Prostate gland (tissue), 2 donors: ENCODE measurements around the gene KRTAP4-7.

ENCODE experiments used
- CTCF ChIP-seq, 4 experiments: fragments of 200-600 bp in 2 of 4; fragments of 450-650 bp in 2 of 4; sonication (generic) in 2 of 4; IDR thresholded peaks; 1 replicate in 3 of 4; 2 replicates in 1 of 4; pipeline ENCODE4 v1.5.1; 2016 to 2019; ENCODE audit warnings: antibody characterized with exemption in 4 of 4, mild to moderate bottlenecking in 2 of 4, moderate library complexity in 2 of 4
- POLR2AphosphoS5 ChIP-seq: sonication (generic); formaldehyde crosslinking; IDR thresholded peaks from one replicate; pipeline ENCODE4 v1.6.1; 2017; ENCODE audit warnings: antibody characterized with exemption

- TF ChIP-seq CTCF (IDR thresholded peaks at IDR 0.05), result no peak
- TF ChIP-seq POLR2AphosphoS5, result no peak
Observed at GRCh38 chr17:41042953-41043352, 41.0 kb upstream of the KRTAP4-7 start.
